HEK293 (cell line): ENCODE data around the gene COL18A1.

Experiments
- BCL11A ChIP-seq: fragments of 450-650 bp; formaldehyde crosslinking; IDR thresholded peaks from 2 replicates; pipeline ENCODE4 v1.5.1; 2016; ENCODE audit warnings: low read depth, missing biosample characterization, missing genetic modification characterization
- SETDB1 ChIP-seq: IDR thresholded peaks from one replicate; pipeline ENCODE4 v1.6.1; 2017; ENCODE audit warnings: mild to moderate bottlenecking, low read length, moderate library complexity, mixed read lengths; ENCODE audit not compliant: insufficient read length
- ZNF133 ChIP-seq: fragments of 450-650 bp; formaldehyde crosslinking; IDR thresholded peaks from 2 replicates; pipeline ENCODE4 v1.5.1; 2016; ENCODE audit warnings: missing biosample characterization, missing genetic modification characterization
- ZNF404 ChIP-seq: fragments of 450-650 bp; formaldehyde crosslinking; IDR thresholded peaks from 2 replicates; pipeline ENCODE4 v1.5.1; 2017; ENCODE audit warnings: missing biosample characterization, missing genetic modification characterization
- ZNF654 ChIP-seq: fragments of 450-650 bp; formaldehyde crosslinking; IDR thresholded peaks from 2 replicates; pipeline ENCODE4 v1.5.1; 2016; ENCODE audit warnings: low read depth, missing biosample characterization, missing genetic modification characterization
- TF ChIP-seq, protein P1 (sequence below): fragments of 450-650 bp; formaldehyde crosslinking; IDR thresholded peaks from 2 replicates; pipeline ENCODE4 v1.5.1; 2016; ENCODE audit warnings: missing biosample characterization, missing genetic modification characterization
- TF ChIP-seq, protein P2 (sequence below): fragments of 450-650 bp; formaldehyde crosslinking; IDR thresholded peaks from 2 replicates; pipeline ENCODE4 v1.5.1; 2017; ENCODE audit warnings: missing biosample characterization, missing genetic modification characterization
- TF ChIP-seq, protein P3 (sequence below): fragments of 450-650 bp; formaldehyde crosslinking; IDR thresholded peaks from 2 replicates; pipeline ENCODE4 v1.5.1; 2016; ENCODE audit warnings: missing biosample characterization, missing genetic modification characterization

DNA sequence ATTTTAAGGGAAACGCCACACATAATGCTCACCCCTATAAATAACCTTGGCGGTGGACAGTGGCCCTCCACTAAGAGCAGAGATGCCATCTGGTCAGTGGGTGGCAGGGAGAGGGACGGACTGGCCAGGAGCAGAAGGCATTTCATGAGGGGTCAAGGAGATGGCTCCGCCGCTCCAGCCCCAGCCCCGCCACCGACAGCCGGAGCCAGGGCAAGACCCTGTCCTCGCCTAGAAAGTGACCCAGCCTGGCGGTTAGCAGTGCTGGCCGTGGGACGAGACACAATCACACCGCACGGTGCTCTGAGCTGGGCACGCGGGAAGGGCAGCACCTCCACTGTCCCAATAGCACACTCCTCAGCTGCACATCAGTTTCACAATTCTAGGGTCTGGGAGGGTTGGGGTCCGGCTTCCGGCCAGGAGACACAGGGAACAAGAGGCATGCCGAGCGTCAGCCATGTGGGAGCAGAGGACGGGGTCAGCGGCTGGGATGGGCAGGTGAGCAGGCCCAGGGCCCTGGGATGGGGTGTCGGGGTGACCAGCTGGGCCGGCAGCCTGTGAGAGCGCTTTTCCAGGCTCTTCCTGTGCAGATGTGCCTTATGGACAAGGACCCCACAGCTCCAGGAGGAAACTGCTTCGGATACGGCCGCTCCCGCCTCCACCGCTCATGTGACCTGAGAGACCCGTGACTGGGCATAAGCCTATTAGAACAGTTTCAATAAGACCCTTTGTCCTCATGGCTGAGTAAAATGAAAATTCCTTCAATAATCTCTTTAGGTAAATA lies 131.5 kb downstream of the COL18A1 start:
- no peak for TF ChIP-seq ZNF654 (tag by site-specific recombination)
- TF ChIP-seq, protein P1, sequence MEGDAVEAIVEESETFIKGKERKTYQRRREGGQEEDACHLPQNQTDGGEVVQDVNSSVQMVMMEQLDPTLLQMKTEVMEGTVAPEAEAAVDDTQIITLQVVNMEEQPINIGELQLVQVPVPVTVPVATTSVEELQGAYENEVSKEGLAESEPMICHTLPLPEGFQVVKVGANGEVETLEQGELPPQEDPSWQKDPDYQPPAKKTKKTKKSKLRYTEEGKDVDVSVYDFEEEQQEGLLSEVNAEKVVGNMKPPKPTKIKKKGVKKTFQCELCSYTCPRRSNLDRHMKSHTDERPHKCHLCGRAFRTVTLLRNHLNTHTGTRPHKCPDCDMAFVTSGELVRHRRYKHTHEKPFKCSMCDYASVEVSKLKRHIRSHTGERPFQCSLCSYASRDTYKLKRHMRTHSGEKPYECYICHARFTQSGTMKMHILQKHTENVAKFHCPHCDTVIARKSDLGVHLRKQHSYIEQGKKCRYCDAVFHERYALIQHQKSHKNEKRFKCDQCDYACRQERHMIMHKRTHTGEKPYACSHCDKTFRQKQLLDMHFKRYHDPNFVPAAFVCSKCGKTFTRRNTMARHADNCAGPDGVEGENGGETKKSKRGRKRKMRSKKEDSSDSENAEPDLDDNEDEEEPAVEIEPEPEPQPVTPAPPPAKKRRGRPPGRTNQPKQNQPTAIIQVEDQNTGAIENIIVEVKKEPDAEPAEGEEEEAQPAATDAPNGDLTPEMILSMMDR, result no peak
- TF ChIP-seq ZNF133 (tag by site-specific recombination), result no peak
- TF ChIP-seq, protein P2, sequence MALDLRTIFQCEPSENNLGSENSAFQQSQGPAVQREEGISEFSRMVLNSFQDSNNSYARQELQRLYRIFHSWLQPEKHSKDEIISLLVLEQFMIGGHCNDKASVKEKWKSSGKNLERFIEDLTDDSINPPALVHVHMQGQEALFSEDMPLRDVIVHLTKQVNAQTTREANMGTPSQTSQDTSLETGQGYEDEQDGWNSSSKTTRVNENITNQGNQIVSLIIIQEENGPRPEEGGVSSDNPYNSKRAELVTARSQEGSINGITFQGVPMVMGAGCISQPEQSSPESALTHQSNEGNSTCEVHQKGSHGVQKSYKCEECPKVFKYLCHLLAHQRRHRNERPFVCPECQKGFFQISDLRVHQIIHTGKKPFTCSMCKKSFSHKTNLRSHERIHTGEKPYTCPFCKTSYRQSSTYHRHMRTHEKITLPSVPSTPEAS, result no peak
- no peak for TF ChIP-seq ZNF404
- no peak for TF ChIP-seq BCL11A (tag by site-specific recombination)
- TF ChIP-seq, protein P3, sequence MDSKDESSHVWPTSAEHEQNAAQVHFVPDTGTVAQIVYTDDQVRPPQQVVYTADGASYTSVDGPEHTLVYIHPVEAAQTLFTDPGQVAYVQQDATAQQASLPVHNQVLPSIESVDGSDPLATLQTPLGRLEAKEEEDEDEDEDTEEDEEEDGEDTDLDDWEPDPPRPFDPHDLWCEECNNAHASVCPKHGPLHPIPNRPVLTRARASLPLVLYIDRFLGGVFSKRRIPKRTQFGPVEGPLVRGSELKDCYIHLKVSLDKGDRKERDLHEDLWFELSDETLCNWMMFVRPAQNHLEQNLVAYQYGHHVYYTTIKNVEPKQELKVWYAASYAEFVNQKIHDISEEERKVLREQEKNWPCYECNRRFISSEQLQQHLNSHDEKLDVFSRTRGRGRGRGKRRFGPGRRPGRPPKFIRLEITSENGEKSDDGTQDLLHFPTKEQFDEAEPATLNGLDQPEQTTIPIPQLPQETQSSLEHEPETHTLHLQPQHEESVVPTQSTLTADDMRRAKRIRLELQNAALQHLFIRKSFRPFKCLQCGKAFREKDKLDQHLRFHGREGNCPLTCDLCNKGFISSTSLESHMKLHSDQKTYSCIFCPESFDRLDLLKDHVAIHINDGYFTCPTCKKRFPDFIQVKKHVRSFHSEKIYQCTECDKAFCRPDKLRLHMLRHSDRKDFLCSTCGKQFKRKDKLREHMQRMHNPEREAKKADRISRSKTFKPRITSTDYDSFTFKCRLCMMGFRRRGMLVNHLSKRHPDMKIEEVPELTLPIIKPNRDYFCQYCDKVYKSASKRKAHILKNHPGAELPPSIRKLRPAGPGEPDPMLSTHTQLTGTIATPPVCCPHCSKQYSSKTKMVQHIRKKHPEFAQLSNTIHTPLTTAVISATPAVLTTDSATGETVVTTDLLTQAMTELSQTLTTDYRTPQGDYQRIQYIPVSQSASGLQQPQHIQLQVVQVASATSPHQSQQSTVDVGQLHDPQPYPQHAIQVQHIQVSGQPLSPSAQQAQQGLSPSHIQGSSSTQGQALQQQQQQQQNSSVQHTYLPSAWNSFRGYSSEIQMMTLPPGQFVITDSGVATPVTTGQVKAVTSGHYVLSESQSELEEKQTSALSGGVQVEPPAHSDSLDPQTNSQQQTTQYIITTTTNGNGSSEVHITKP (tag by site-specific recombination), result no peak
- TF ChIP-seq SETDB1, result no peak
